ENCODE data around the gene CALML4.

The CALML4 gene

DNA sequence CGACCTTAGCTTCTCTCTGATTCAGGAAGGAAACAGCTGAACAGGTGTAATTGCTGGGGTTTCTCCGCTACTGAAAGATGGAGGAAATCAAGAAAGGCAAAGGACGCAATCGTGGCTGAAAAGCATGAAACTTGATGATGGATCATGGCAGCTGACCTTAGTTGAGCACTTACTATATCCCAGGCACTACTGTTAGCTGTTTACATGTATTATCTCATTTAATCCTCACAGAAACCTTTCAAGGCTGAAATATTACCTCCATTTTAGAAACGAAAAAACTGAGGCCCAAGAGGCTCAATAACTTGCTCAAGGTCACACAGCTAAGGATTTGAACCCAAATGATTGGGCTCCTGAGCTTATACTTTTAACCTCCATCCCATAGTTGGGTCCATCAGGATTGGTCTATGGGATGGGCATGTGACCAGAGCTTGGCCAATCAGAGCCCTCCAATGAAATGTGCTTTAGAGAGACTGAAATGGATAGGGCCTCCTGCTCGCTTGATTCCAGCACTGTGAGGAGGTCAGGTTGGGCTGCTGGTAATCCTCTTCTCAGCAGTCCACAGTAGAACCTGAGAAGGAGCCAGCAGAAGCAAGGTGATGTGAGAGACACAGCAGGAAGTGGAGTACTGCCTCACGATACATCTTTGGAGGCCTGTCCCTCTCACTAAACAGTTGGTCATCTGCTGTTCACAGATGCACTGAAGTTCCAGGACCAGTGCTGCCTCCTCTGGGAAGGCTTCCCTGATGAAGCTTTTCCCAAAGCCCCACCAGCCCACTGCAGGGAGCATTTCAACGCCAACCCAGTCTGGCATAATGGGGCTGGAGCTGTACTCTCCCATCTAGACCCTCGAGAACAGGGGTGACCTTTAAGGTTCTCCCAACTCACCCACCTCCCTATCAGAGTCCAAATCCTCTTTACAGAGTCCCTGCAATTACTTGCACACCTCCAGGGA is 14.0 kb upstream of the CALML4 start:
- TF ChIP-seq, protein P1, sequence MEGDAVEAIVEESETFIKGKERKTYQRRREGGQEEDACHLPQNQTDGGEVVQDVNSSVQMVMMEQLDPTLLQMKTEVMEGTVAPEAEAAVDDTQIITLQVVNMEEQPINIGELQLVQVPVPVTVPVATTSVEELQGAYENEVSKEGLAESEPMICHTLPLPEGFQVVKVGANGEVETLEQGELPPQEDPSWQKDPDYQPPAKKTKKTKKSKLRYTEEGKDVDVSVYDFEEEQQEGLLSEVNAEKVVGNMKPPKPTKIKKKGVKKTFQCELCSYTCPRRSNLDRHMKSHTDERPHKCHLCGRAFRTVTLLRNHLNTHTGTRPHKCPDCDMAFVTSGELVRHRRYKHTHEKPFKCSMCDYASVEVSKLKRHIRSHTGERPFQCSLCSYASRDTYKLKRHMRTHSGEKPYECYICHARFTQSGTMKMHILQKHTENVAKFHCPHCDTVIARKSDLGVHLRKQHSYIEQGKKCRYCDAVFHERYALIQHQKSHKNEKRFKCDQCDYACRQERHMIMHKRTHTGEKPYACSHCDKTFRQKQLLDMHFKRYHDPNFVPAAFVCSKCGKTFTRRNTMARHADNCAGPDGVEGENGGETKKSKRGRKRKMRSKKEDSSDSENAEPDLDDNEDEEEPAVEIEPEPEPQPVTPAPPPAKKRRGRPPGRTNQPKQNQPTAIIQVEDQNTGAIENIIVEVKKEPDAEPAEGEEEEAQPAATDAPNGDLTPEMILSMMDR (IDR thresholded peaks at IDR 0.05), result no peak

DNA sequence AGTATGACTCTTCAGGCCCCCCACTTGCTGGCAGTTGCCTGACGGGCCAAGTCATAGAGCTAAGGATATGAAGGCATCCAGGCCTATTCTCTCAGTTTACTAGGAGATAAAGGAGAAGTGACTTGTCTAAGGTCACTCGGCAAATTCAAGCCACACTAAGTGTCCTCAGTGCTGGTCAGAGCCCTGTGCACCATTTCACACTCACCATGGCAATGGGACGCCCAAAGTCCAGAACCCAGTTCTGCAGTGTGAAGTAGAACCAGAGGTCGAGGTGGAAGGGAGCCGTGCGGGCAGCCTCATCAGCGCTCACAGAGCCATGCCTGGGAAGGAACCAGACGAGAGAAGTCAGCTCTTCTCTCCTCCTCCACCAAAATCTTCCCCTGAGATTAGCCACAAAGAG is 13.2 kb upstream of the CALML4 start:
- TF ChIP-seq, protein P1 (IDR thresholded peaks at IDR 0.05), result no peak

DNA sequence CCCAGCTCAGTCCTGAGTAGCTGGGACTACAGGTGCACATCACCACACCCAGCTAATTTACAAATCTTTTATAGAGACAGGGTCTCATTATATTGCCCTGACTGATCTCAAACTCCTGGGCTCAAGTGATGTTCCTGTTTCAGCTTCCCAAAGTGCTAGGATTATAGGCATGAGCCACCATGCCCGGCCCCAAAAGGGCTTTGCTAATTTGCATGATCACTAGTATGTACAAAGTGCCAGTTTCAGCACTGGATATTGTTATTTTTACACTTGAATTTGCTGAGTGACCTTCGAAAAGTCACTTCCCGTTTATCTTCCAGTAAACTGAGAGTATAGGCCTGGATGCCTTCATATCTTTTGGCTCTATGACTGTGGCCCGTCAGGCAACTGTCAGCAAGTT is 12.2 kb upstream of the CALML4 start:
- TF ChIP-seq, protein P1 (IDR thresholded peaks at IDR 0.05), result no peak

DNA sequence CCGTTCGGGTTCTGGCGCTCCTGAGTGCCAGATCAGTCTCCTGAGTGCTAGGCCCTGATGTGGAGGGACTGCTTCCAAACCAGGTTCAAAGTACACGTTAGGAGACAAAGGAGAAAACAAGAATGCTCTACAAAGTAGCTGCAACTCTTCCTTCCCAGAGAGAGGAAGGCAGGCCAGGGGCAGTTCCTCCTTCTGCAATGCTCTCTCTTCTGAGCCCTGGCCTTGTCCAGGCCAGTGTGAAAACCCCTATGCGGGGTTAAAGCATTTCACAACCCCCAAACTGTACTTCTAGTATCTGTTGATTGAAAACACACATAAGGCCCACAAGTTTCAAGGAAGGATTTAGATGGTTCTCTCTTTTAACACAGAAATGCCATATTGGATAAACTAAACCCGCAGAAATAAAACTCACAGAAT is 9.7 kb upstream of the CALML4 start:
- TF ChIP-seq, protein P1 (IDR thresholded peaks at IDR 0.05), result no peak

DNA sequence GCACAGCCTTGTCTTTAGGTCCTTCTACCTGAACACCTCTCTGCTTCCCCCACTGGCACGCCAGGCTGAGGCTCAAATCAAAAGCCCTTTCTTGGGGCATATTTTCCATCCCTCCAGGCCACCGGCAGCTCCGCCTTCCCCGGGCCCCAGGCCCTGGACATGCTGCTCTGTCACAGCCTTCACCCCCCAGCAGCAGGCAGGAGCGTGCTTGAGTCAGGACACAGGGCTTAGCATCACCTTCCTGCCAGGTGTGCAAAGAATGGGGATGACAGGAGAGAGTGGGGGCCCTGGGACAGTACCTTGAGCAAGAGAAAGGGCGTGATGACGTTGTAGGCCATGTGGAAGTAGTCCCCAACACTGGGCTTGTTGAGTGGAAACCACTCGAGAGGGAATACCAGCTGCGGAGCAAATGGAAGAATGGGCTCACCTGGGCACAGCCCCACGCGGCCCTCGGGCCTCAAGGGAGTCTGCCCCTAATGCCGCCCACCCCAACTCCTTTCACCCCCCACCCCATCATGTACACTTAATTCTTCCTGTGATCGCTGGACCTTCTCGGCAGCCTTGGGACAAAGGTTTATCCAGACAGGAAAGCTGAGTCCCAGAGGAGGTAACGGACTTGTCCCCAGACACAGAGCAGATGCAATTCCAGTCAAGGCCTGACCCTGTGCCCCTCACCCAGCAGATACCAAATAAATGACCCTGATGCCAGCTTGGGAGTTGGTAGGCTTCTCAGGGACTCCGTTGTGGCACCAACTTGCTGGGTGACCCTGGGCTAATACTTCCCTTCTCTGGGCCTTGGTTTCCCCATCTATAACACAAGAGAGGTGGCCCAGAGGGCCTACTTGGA is 9.1 kb upstream of the CALML4 start:
- TF ChIP-seq, protein P1 (IDR thresholded peaks at IDR 0.05), result no peak

DNA sequence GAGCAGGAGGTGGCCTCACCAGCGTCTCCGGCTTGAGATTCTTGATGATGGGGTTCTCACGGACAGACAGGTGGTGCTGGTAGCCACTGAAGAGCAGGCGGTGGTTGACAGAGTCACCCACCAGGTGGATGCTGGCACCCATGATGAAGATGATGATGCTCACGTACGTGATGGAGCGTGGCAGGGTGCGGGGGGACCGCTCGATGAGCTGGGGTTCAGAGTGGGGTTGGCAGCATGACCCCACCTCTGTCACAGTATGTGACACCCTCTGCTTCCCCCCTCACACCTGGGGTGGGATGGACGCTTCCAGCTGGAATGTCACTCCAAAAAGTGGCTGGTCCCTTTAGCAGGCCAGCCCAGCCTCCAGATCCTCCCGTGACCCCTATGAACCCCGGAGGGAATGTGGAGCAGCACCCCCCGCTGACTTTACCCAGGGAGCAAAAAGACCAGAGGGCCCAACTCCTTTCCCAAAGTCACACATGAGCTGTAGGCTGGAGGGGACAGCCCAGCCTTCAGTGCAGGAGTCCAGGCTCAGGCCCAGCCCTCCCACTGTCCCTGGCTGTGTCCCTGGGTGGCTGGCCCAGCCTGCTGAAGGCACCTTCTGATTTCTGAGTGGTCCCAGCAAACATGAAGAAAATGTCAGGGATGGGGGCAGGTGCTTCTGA is 6.7 kb upstream of the CALML4 start:
- TF ChIP-seq, protein P1 (IDR thresholded peaks at IDR 0.05), result no peak
